IMR-90 (cell line): ENCODE measurements around the gene TRIM47. TPM values are rescaled to one million over a fixed set of nuclear protein-coding genes. Genes with fewer than 3 reads are reported as not detected.

Experiments
- ATAC-seq: fragments of 200-7000 bp; cut with Tn5 transposase; 2 replicates; pipeline ENCODE4 v1.9.1; 2020; ENCODE audit warnings: low read depth, mild to moderate bottlenecking, moderate library complexity
- BruUV-seq: library from RNA; stranded (reverse); fragments of 400-500 nt; replicated peaks from 2 replicates; lab custom pipeline; 2021; lab: Mats Ljungman, UMichigan
- CTCF ChIA-PET: fragments of 300-600 bp; formaldehyde crosslinking; extraction: SDS; loops from one replicate; lab custom pipeline; 2021; ENCODE audit warnings: antibody characterized with exemption; lab: Yijun Ruan, JAX
- POLR2A ChIA-PET: fragments of 300-600 bp; sonication (Branson Sonifier 250); formaldehyde crosslinking; loops from one replicate; lab custom pipeline; 2022; ENCODE audit warnings: antibody characterized with exemption; ENCODE audit not compliant: unreplicated experiment; lab: Charles Lee
- DNase-seq: peaks from one replicate; pipeline ENCODE4 v3.0.0; 2013
- H2AFZ ChIP-seq: replicated peaks from 2 replicates; pipeline ENCODE3; 2013; ENCODE audit warnings: low read length, mild to moderate bottlenecking; ENCODE audit not compliant: poor library complexity
- H2AK5ac ChIP-seq: 2 replicates; pipeline ENCODE4 v1.6.1; 2013; ENCODE audit warnings: low read depth, low read length, inconsistent platforms
- H2AK9ac ChIP-seq: replicated peaks from 2 replicates; pipeline ENCODE3; 2013; ENCODE audit warnings: mild to moderate bottlenecking, low read depth, low read length, moderate library complexity; ENCODE audit not compliant: poor library complexity
- H2BK120ac ChIP-seq: 2 replicates; pipeline ENCODE4 v1.6.1; 2013; ENCODE audit warnings: low read depth, low read length, inconsistent platforms
- H2BK15ac ChIP-seq: 3 replicates; pipeline ENCODE4 v1.6.1; 2013; ENCODE audit warnings: low read depth, low read length, inconsistent platforms
- H2BK20ac ChIP-seq: 2 replicates; pipeline ENCODE4 v1.6.1; 2013; ENCODE audit warnings: low read depth, mild to moderate bottlenecking, inconsistent platforms, low read length, moderate library complexity
- H2BK5ac ChIP-seq: 2 replicates; pipeline ENCODE4 v1.6.1; 2013; ENCODE audit warnings: mild to moderate bottlenecking, low read depth, low read length, inconsistent platforms; ENCODE audit not compliant: poor library complexity, severe bottlenecking
- H3K14ac ChIP-seq: replicated peaks from 2 replicates; pipeline ENCODE4 v1.6.1; 2013; ENCODE audit warnings: low read depth, low read length, inconsistent platforms
- H3K18ac ChIP-seq: 2 replicates; pipeline ENCODE4 v1.6.1; 2013; ENCODE audit warnings: low read depth, low read length, control low read depth
- H3K23ac ChIP-seq: 2 replicates; pipeline ENCODE4 v1.6.1; 2013; ENCODE audit warnings: low read depth, low read length, inconsistent platforms
- H3K27ac ChIP-seq: 2 replicates; pipeline ENCODE4 v1.5.1; 2013; ENCODE audit warnings: mild to moderate bottlenecking, control low read depth, low read length; ENCODE audit not compliant: insufficient read depth
- H3K27me3 ChIP-seq: 2 replicates; pipeline ENCODE4 v1.6.1; 2013; ENCODE audit warnings: low read length; ENCODE audit not compliant: control insufficient read depth, insufficient read depth
- H3K36me3 ChIP-seq: 2 replicates; pipeline ENCODE4 v1.6.1; 2013; ENCODE audit warnings: low read length, mixed read lengths; ENCODE audit not compliant: control insufficient read depth, insufficient read depth
- H3K4ac ChIP-seq: 2 replicates; pipeline ENCODE4 v1.6.1; 2013; ENCODE audit warnings: low read depth, low read length, inconsistent platforms
- H3K4me1 ChIP-seq: 2 replicates; pipeline ENCODE4 v1.6.1; 2013; ENCODE audit warnings: low read length, mixed read lengths; ENCODE audit not compliant: control insufficient read depth, insufficient read depth
- H3K4me2 ChIP-seq: 2 replicates; pipeline ENCODE4 v1.6.1; 2013; ENCODE audit warnings: low read depth, mild to moderate bottlenecking, control low read depth, low read length, moderate library complexity
- H3K4me3 ChIP-seq: 2 replicates; pipeline ENCODE4 v1.5.1; 2013; ENCODE audit warnings: low read depth, mild to moderate bottlenecking, control low read depth, low read length, moderate library complexity; ENCODE audit not compliant: insufficient read depth
- H3K56ac ChIP-seq: 2 replicates; pipeline ENCODE4 v1.6.1; 2013; ENCODE audit warnings: low read length, inconsistent platforms; ENCODE audit not compliant: insufficient read depth; ENCODE audit errors: extremely low read depth
- H3K79me1 ChIP-seq, 2 experiments: 2 replicates each; pipeline ENCODE4 v1.6.1; 2013; ENCODE audit warnings: low read length in 2 of 2, inconsistent platforms in 1 of 2, low read depth in 1 of 2
- H3K9ac ChIP-seq: 2 replicates; pipeline ENCODE4 v1.6.1; 2013; ENCODE audit warnings: low read depth, low read length, control low read depth
- H3K9me1 ChIP-seq: 2 replicates; pipeline ENCODE4 v1.6.1; 2013; ENCODE audit warnings: low read length, inconsistent platforms; ENCODE audit not compliant: insufficient read depth
- H3K9me3 ChIP-seq: 2 replicates; pipeline ENCODE4 v1.6.1; 2013; ENCODE audit warnings: low read length; ENCODE audit not compliant: control insufficient read depth, insufficient read depth
- H4K20me1 ChIP-seq: 2 replicates; pipeline ENCODE4 v1.6.1; 2013; ENCODE audit warnings: low read length, inconsistent platforms; ENCODE audit not compliant: insufficient read depth
- H4K5ac ChIP-seq: 2 replicates; pipeline ENCODE4 v1.6.1; 2013; ENCODE audit warnings: mild to moderate bottlenecking, low read depth, low read length, control low read depth
- H4K8ac ChIP-seq, 2 experiments: 2 replicates each; pipeline ENCODE4 v1.6.1; 2013; ENCODE audit warnings: low read depth in 2 of 2, low read length in 2 of 2, control low read depth in 1 of 2, inconsistent platforms in 1 of 2
- H4K91ac ChIP-seq: 2 replicates; pipeline ENCODE4 v1.6.1; 2013; ENCODE audit warnings: low read depth, low read length, inconsistent platforms; ENCODE audit not compliant: insufficient read depth
- RCOR1 ChIP-seq: IDR thresholded peaks from 2 replicates; pipeline ENCODE4 v1.6.1; 2012; ENCODE audit warnings: mild to moderate bottlenecking, low read length, improper control_type of control experiment; ENCODE audit not compliant: insufficient replicate concordance
- WGBS, 2 experiments: methylation state at CpG; one replicate each; pipeline versions ENCODE4 v1.1.5 to v1.1.7; 2013; ENCODE audit warnings: missing lambda C conversion rate in 2 of 2; ENCODE audit not compliant: insufficient read length in 1 of 2; ENCODE audit errors: extremely low coverage in 2 of 2; 5-methylcytosine and 5-hydroxymethylcytosine counted together
- dilution Hi-C: fragments of 300-500 bp; cut with HindIII; formaldehyde crosslinking; loops from one replicate; pipeline ENCODE4 v1.14.3; 2018; ENCODE audit warnings: low sequenced_read_pairs; ENCODE audit not compliant: unreplicated experiment
- in situ Hi-C: fragments of 300-500 bp; cut with MboI; formaldehyde crosslinking; loops from 3 replicates; pipeline ENCODE4 v1.14.3; 2019; ENCODE audit warnings: low sequenced_read_pairs, inconsistent platforms, mixed read lengths
- intact Hi-C: fragments of 100-400 bp; cut with micrococcal nuclease; formaldehyde crosslinking; loops from 2 replicates; pipeline ENCODE4 v1.10.0; 2022
- polyA plus RNA-seq, 3 experiments: library from polyadenylated mRNA; depleted of rRNA; stranded (reverse); fragments of >200 nt; gene quantifications; 2 replicates each; pipeline ENCODE4 v1.2.3, GENCODE V29; 2012; ENCODE audit warnings: low replicate concordance in 1 of 3
- total RNA-seq: library from RNA; depleted of rRNA; stranded (reverse); fragments of >200 nt; gene quantifications from 2 replicates; pipeline ENCODE4 v1.2.3, GENCODE V29; 2012
- TF ChIP-seq, protein P1 (sequence below): fragments of 150-350 bp; IDR thresholded peaks from 2 replicates; pipeline ENCODE4 v1.6.1; 2017; ENCODE audit warnings: mild to moderate bottlenecking, antibody characterized with exemption, low read length, low read depth

The TRIM47 gene
- total and polyA plus RNA-seq, 2 of the 4 experiments (the other 2 are of a cell fraction) = 1.4 to 7.5 TPM

DNA sequence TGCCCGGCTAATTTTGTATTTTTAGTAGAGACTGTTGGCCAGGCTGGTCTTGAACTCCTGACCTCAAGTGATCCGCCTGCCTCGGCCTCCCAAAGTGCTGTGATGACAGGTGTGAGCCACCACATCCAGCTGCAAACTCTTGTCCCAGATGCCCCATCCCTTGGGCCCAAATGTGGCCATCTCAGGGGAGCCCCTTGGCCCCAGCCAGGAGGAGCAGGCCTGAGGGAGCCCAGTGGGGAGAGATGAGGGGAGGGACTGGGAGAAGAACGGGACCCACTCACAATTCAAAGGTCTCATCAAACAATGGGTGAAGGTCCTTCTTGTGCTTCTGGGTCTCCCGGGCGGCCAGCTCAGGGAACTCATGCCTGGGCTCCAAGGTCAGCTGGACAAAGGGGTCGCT, 48.6 kb downstream of the TRIM47 start:
- Histone ChIP-seq H3K27me3 (no peaks in the 10 kb centered on the region), H3K14ac (no peak overlapping the region), H3K4me2 (no peak overlapping the region), H3K9me3 (no peaks in the 10 kb centered on the region), H2BK120ac (no peak overlapping the region), H2BK15ac (no peak overlapping the region), H3K36me3 (peaks cover 5% of the 10 kb centered on the region; the same call in 1 of the 2 replicates), H4K5ac (no peak overlapping the region), H3K4me3 (no peak overlapping the region), H2AFZ (no peak overlapping the region), H4K91ac (no peak overlapping the region), H3K4ac (no peak overlapping the region), H3K4me1 (peaks cover 3% of the 10 kb centered on the region), H2BK5ac (no peak overlapping the region), H2AK5ac (no peak overlapping the region), H3K27ac (no peak overlapping the region), H4K20me1 (no peaks in the 10 kb centered on the region), H3K9me1 (peaks cover 3% of the 10 kb centered on the region; the same call in 1 of the 2 replicates), H4K8ac (no peak overlapping the region), H3K79me1 (no peaks in the 10 kb centered on the region), H3K18ac (no peak overlapping the region), H2BK20ac (no peak overlapping the region), H2AK9ac (no peak overlapping the region), H3K9ac (no peak overlapping the region), H3K23ac (no peak overlapping the region), H3K56ac (no peak overlapping the region)
- ChIA-PET POLR2A (no interaction called here), CTCF (interaction anchor here (0.5 to 1.2 kb wide), 6 partner anchors 14 to 266 kb away, joined by 3 to 4 read pairs (median 3); partner anchors contain the start of genes UNK and WBP2)
- intact Hi-C loops (loop anchor here (5.0 kb wide), 1 partner anchor 47 kb away; the partner anchor contains the start of gene UNK), dilution Hi-C loops (no loop called here), in situ Hi-C loops (no loop called here)
- TF ChIP-seq RCOR1 = no peak
- TF ChIP-seq, protein P1, sequence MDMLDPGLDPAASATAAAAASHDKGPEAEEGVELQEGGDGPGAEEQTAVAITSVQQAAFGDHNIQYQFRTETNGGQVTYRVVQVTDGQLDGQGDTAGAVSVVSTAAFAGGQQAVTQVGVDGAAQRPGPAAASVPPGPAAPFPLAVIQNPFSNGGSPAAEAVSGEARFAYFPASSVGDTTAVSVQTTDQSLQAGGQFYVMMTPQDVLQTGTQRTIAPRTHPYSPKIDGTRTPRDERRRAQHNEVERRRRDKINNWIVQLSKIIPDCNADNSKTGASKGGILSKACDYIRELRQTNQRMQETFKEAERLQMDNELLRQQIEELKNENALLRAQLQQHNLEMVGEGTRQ = no peak
- no TSS peak for BruUV-seq
- DNase-seq (no peak), ATAC-seq (no peak)
- 43% methylated on average over 1 of the region's 7 CpGs; no CpG with 5 or more reads in 1 of the 2 experiments for WGBS, 2 experiments
